ENCODE data around the gene DYDC1.
"Not testable (repeated sequence)": the region's sequence is repeated elsewhere in the genome, so short reads cannot be mapped to it uniquely, and the experiment has no call there.

The DYDC1 gene

DNA sequence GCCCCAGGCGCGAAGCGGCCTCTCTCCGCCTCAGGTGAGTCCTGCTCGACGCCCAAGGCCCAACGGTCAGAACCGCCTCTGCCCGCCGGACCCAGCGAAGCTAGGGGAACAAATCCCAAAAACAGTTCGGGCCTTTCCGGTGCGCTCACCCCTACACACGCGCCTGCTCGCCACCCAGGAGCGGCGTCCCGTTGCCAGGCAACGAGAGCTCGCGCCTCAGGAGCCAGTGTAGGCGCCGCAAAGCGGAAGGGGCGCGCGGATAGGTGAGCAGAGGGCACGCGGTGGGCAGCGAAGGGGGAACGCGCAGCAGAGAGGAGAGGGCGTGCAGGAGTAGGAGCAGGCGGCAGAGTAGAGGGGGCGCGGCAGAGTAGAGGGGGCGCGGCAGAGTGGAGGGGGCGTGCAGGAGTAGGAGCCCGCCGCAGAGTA lies at the start of gene DYDC1, which contains the start of gene DYDC2:
DYDC1 (minus strand) TSS at position 193 of the 426 bp plus-strand sequence. CDS start 4,154 bp downstream, outside the sequence.
DYDC2 (plus strand) TSS at position 219 of the 426 bp plus-strand sequence. CDS start 5,663 bp downstream, outside the sequence.
- peak; percentile 13 for DNase-seq (ENCODE audit: low read depth)

DNA sequence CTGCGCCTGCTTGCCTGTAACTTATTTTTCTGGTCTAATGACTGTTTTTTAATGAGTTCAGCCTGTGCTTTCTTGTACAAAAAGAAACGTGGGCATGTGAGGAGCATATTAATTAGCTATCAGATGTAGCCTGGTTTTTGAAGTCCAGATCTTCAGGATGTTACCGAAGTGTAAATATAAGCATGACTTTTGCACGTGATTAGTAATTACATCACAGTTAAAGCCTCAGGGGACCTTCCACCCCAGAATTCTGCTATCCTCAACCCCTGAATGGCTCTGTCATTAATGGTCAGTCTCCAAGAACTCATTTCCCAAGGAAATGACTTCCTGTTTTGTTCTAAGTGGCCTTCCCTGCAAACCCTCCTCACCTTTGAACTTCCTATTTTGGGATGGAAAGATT lies 49.6 kb upstream of the DYDC1 start:
- no peak for DNase-seq (ENCODE audit: low read depth)

GRCh38 chr10:80405626-80406025 lies 49.1 kb upstream of the DYDC1 start:
- no peak for DNase-seq (ENCODE audit: low read depth)

GRCh38 chr10:80405035-80405434 lies 48.5 kb upstream of the DYDC1 start:
- no peak for DNase-seq (ENCODE audit: low read depth)

- DNase-seq (ENCODE audit: low read depth), result no peak
Observed at GRCh38 chr10:80400136-80400804, 43.7 kb upstream of the DYDC1 start.

DNA sequence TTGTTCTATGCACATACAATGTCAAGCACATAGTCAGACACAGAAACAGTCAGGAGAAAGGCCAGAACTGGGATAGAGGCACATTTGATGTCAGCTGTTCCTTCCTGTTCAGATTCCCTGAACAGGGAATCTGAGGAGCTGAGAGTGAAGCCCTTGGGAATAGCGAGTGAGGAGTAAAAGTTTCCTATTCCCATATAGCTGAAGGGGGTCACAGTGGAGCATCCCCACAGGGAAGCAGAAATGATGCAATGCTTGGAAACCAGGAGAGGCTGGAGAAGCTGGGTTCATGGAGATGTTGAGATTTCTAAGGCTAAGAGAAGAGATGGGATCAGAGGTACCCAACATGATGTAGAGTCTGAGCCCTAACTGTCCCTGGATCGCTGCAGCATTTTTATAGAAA lies 40.5 kb upstream of the DYDC1 start:
- no peak for DNase-seq (ENCODE audit: low read depth)

- no peak for DNase-seq (ENCODE audit: low read depth)
Observed at GRCh38 chr10:80394358-80394916, 37.9 kb upstream of the DYDC1 start.

DNA sequence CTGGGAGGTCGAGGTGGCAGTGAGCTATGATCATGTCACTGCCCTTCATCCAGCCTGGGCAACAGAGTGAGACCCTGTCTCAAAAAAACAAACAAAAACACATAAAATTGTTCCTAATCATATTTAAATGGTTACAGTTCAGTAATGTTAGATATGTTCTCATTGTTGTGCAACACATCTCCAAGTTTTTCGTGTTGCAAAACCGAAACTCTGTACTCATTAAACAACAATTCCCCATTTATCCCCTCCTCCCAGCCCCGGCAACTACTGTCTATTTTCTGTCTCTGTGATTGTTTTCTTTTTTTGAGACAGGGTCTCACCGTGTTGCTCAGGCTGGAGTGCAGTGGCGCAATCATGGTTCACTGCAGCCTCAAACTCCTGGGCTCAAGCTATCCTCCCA lies 35.7 kb upstream of the DYDC1 start:
- peak; percentile 69 for DNase-seq (ENCODE audit: low read depth)

GRCh38 chr10:80390740-80391139 lies 34.2 kb upstream of the DYDC1 start:
- no peak for DNase-seq (ENCODE audit: low read depth)

- peak; percentile 34 for DNase-seq (ENCODE audit: low read depth)
Observed at GRCh38 chr10:80382989-80383388, 26.4 kb upstream of the DYDC1 start.

DNA sequence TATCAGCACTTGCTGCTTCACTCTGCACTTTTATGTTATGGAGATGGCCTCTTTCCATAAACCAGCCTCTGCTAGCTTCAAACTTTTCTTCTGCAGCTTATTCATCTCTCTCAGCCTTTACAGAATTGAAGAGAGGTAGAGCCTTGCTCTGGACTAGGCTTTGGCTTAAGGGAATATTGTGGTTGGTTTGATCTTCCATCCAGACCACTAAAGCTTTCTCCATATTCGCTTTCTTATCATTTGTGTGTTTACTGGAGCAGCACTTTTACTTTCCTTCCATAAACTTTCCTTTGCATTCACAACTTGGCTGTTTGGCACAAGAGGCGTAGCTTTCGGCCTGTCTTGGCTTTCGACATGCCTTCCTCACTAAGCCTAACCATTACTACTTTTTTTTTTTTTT lies 23.6 kb upstream of the DYDC1 start:
- DNase-seq (ENCODE audit: low read depth), result no peak

GRCh38 chr10:80379701-80380100 lies 23.1 kb upstream of the DYDC1 start:
- peak; percentile 3 for DNase-seq (ENCODE audit: low read depth)

GRCh38 chr10:80373502-80373901 lies 16.9 kb upstream of the DYDC1 start:
- DNase-seq (ENCODE audit: low read depth), result no peak

DNA sequence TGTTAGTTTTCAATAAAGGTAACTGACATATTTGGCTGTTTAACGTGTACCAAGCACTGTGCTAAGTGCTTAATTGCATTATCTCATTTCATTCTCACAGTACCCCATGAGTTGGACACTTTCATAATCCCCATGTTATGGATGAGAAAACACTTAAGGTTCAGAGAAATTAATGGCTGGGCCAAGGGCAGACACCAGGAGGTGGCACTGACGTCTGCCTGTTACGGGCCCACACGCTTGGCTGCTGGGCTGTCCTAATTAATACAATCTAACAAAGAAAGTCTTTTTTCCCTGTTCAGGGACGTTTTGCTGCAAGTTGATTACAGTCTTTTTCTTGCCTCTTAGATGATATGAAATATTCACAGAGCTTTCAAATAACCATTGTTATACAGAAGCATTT lies 16.1 kb upstream of the DYDC1 start:
- no peak for DNase-seq (ENCODE audit: low read depth)

DNA sequence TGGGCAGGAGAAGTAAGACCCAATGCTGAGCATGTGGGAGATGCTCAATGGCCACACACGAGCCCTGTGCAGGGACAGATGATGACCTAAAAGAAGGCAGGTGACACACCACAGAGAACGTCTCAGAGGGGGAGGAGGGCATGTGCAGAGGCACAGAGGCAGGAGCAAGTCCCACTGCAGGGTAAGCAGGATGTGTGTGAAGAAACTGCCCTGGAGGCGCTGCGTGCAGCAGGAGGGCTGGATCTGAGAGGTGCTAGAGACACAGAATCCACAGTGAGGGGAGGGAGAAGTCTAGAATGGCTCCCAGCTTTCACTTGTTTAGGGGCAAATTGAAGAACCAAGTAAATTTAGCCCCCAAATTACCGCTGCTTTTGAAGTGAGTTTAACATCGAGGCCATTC lies 14.9 kb upstream of the DYDC1 start:
- DNase-seq (ENCODE audit: low read depth), result no peak

DNA sequence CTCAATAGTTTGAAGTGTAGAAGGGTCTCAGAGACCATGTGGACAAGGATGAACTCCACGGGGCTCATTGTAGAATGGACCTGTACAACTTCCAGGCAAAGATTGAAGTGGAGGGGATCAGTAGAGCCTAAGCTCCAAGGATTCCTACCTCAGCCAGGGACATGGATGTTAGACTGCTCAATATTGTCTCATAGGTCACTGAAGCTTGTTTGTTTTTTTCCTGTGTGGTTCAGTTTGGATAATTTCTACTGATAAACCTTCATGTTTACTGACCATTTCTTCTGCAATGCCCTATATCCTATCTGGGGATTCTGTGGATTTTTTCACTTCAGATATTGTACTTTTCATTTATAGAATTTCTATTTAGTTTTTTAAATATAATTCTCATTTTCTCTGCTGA lies 9.0 kb upstream of the DYDC1 start:
- no peak for DNase-seq (ENCODE audit: low read depth)

DNA sequence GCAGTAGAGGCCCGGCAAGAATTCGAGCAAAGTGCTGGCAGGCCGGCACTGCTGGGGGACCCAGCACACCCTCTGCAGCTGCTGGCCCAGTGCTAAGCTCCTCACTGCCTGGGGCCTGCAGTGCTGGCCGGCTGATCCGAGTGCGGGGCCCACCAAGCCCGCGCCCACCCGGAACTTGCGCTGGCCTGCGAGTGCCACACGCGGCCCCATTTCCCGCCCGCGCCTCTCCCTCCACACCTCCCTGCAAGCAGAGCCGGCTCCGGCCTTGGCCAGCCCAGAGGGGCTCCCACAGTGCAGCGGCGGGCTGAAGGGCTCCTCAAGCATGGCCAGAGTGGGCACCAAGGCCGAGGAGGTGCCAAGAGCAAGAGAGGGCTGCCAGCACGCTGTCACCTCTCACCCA lies 3.1 kb upstream of the DYDC1 start:
- DNase-seq (ENCODE audit: low read depth), result no peak

DNA sequence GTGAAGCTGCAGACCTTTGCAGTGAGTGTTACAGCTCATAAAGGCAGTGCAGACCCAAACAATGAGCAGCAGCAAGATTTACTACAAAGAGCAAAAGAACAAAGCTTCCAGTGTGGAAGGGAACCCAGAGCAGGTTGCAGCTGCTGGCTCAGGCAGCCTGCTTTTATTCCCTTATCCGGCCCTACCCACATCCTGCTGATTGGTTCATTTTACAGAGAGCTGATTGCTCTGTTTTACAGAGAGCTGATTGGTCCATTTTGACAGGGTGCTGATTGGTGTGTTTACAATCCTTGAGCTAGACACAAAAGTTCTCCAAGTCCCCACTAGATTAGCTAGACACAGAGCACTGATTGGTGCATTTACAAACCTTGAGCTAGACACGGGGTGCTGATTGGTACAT lies 2.4 kb upstream of the DYDC1 start:
- not testable (repeated sequence) for DNase-seq (ENCODE audit: low read depth)

DNA sequence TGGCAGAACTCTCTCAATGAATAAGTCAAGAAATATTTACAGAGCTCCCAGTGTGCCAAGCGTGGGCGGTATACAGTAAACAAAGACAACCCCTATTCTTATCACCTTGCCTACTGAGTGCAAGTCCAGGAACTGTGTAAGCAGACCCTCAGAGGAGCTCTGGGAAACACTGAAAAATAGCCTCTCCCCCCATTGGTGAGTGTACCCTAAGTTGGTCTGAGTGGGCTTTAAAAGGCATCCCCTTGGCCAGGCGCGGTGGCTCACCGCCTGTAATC lies 1.2 kb upstream of the DYDC1 start:
- DNase-seq (ENCODE audit: low read depth), result no peak

DNA sequence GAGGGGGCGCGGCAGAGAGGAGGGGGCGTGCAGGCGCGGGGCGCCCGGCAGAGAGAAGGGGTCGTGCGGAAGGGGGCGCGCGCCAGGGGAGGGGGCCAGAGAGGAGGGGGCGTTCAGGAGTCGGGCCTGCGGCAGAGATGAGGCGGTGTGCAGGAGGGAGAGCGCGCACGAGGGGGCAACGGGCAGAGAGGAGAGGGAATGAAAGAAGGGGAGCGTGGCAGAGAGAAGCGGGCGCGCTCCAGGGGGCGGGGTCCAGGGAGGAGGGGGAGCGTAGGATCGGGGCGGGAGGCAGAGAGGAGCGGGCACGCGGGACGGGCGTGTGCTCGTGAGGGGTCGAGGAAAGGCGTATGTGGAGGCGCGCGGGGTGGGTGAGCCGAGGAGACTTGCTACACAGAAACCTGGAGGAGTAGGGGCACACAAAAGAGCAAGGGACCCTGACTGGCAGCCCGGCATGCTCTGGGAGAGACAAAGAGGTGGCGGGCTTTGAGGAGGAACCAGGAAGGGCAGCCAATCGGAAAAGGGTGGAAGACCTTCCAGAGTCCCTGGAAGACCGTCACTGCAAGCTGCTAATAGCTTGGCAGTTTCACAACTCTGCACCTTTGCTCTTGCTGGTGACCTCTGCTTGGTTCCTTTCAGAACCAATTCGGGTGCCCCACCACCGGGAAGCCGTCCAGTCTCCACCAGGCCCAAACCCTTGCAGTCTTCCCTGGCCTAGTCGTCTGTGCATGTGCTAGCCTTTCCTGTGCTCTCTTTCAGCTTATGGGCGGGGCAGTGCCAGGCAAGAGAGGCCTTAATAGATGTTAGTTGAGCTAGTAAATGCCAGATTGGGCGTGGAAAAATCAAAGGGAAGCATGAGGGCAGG lies 665 bp upstream of the DYDC1 start:
- DNase-seq (ENCODE audit: low read depth), result no peak

DNA sequence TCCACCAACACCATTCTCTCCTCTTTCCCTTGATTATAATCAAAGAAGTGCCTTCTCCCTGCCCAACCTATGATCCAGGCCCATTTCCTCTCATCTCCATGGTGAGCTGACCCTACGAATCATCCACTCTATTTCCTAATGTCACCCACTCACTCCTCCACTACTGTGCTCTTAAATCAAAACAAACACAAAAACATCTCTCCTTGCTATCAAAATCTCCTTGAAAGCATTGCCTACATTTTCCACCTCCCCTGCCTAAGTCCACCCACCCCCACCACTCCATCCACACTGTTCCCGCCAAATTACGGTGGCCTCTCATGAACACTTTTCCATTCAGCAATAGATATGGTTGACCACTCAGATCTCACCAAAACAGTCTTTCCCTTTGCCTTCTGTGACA lies 5.3 kb downstream of the DYDC1 start:
- peak; percentile 9 for DNase-seq (ENCODE audit: low read depth)

DNA sequence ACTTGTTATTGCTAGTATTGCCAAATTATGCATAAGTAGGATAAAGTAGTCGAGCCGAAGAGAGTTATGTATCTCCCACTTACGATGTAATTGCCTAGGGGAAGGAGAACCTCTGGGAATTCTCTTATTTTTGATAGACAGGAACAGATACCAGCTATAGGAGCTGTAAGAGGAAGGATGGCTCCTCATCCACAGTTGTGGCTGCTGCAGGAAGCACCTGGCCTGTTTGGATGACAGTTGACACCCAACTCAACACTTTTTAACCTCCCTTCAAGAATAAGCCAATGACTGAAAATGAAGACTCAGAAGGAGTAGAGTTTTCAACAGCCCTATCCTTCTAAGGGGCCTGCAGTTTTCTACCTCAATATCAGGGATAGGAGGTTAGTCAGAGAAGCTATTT lies 6.3 kb downstream of the DYDC1 start:
- no peak for DNase-seq (ENCODE audit: low read depth)

GRCh38 chr10:80344912-80345311 lies 11.6 kb downstream of the DYDC1 start:
- DNase-seq (ENCODE audit: low read depth), result no peak
